ENCODE data around the gene DAB1.

Gene DAB1

DNA sequence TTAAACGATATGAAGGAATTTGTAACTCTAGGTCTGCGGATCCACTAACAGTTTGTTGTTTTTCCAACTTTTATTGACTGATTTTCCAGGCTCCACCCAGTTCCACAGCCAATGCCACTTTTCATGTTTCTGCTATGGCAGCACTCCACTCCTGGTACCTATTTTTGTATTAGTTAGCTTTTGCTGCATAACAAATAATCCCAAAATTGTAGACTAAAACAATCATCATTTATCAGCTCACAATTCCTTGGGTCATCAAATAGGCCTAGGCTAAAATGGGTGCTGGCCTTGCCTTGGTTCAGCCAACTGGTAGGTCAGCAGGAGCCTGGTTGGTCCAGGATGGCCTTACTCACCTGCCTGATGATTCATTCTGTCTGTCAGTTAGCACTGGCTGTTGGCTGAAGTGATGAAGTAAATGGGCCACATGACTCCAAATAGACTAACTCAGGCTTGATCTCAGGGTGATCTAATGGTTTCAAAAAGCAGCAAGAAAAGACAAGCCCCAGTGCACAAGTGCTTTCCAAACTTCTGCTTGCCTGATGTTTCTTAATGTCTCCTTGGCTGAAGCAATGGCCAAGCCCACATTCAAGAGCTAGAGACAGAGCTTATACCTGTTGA lies 454.9 kb downstream of the DAB1 start:
- Histone ChIP-seq H3K79me2 (no peaks in the 10 kb centered on the region), H3K4me2 (ENCODE audit: low read length) (no peak overlapping the region), H3K4me1 (no peaks in the 10 kb centered on the region), H2AFZ (no peak overlapping the region), H3K27me3 (ENCODE audit: control insufficient read depth, insufficient read depth, low read length) (no peaks in the 10 kb centered on the region), H3K9ac (no peak overlapping the region), H3K4me3 (ENCODE audit: low read depth, low read length) (no peak overlapping the region), H3K36me3 (ENCODE audit: control insufficient read depth, insufficient read depth, low read length) (no peaks in the 10 kb centered on the region), H3K9me3 (ENCODE audit: control insufficient read depth, low read length) (no peaks in the 10 kb centered on the region), H3K27ac (no peak overlapping the region)
- TF ChIP-seq, protein P1, sequence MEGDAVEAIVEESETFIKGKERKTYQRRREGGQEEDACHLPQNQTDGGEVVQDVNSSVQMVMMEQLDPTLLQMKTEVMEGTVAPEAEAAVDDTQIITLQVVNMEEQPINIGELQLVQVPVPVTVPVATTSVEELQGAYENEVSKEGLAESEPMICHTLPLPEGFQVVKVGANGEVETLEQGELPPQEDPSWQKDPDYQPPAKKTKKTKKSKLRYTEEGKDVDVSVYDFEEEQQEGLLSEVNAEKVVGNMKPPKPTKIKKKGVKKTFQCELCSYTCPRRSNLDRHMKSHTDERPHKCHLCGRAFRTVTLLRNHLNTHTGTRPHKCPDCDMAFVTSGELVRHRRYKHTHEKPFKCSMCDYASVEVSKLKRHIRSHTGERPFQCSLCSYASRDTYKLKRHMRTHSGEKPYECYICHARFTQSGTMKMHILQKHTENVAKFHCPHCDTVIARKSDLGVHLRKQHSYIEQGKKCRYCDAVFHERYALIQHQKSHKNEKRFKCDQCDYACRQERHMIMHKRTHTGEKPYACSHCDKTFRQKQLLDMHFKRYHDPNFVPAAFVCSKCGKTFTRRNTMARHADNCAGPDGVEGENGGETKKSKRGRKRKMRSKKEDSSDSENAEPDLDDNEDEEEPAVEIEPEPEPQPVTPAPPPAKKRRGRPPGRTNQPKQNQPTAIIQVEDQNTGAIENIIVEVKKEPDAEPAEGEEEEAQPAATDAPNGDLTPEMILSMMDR (IDR thresholded peaks at IDR 0.05): no peak

DNA sequence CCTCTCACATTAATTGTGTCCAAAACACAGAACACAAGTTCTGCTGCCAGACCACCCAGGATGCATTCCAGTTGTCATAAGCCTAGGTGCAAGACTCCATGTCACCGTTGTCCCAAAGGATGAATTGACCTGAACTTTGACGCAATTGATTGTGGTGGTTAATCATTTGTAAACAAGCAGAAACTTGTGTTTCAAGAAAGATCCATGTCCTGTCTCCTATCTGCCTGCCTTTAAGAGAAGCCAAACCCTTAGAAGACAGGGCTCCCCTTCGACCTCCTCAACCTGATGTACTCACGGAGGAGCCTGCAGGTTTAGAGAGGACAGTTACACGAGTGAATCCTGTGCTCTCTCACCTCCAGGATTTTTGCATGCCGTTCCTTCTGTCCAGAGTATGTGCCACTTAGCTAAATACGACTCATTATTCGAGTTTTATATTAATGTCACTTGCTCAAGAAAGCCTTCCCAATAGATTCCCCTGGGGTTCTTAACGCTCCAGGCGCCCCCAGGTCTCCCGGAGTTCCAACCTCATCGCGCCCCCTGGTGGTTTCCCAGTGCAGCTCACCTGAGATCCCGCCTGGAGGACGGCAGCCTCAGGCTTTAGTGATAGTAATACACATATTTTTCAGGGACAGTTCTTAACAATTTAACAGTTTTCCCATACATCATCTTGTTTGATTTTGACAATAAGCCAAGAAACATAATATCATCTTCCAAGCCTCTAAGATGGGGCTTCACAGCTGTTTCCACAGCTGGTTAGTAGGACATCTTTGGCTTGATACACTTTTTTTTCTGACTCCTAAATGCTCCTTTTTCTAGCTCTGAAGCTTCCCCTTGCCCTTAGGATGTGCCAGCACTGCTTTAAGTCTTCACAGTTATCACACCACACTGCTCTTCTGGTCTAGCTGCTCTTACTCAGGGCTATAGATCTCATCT lies 455.7 kb downstream of the DAB1 start:
- TF ChIP-seq, protein P1 (IDR thresholded peaks at IDR 0.05): no peak
- no peaks in the 10 kb centered on the region for H3K79me2 ChIP-seq
- H3K36me3 ChIP-seq (ENCODE audit: control insufficient read depth, insufficient read depth, low read length): no peaks in the 10 kb centered on the region
- H2AFZ ChIP-seq: no peak overlapping the region
- H3K4me2 ChIP-seq (ENCODE audit: low read length): no peak overlapping the region
- H3K27ac ChIP-seq: no peak overlapping the region
- H3K4me3 ChIP-seq (ENCODE audit: low read depth, low read length): no peak overlapping the region
- H3K9ac ChIP-seq: no peak overlapping the region
- H3K27me3 ChIP-seq (ENCODE audit: control insufficient read depth, insufficient read depth, low read length): no peaks in the 10 kb centered on the region
- no peaks in the 10 kb centered on the region for H3K4me1 ChIP-seq
- no peaks in the 10 kb centered on the region for H3K9me3 ChIP-seq (ENCODE audit: control insufficient read depth, low read length)

DNA sequence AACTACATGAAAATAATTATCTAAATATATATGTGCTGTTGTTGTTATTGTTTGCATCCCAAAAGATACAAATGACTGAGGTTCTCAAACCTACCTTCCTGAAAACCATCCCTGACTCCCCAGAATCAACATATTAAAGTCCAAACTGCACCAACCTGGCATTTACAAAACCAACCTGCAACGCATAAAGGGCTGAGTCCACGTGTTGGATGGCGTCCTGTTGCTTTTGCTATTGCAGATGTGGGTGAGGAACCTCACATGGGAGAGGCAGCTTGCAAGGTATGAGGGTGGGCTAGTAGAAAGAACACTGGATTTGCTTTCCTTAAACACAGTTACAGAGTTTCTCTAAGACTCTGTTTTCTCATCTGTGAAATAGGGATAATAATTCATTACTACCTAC lies 456.5 kb downstream of the DAB1 start:
- no peaks in the 10 kb centered on the region for H3K9me3 ChIP-seq (ENCODE audit: control insufficient read depth, low read length)
- no peaks in the 10 kb centered on the region for H3K79me2 ChIP-seq
- H3K27ac ChIP-seq: no peak overlapping the region
- no peaks in the 10 kb centered on the region for H3K4me1 ChIP-seq
- H3K4me2 ChIP-seq (ENCODE audit: low read length): no peak overlapping the region
- H3K9ac ChIP-seq: no peak overlapping the region
- no peak overlapping the region for H2AFZ ChIP-seq
- TF ChIP-seq, protein P1 (IDR thresholded peaks at IDR 0.05): no peak
- no peaks in the 10 kb centered on the region for H3K27me3 ChIP-seq (ENCODE audit: control insufficient read depth, insufficient read depth, low read length)
- no peak overlapping the region for H3K4me3 ChIP-seq (ENCODE audit: low read depth, low read length)
- H3K36me3 ChIP-seq (ENCODE audit: control insufficient read depth, insufficient read depth, low read length): no peaks in the 10 kb centered on the region

DNA sequence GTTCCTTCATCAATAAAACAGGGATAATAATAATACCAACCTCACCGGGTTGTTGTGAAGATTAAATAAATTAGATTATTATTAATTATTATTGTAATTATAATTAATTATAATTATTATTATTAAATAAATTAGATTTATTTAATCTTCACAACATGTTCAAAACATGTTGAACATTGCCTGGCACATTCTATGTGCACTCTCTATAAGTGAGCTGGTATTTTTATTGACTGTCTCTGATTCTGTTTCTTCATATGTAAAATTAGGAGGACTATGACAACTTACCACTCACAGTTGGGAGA lies 457.2 kb downstream of the DAB1 start:
- Histone ChIP-seq H2AFZ (no peak overlapping the region), H3K27ac (no peak overlapping the region), H3K9me3 (ENCODE audit: control insufficient read depth, low read length) (no peaks in the 10 kb centered on the region), H3K4me2 (ENCODE audit: low read length) (no peak overlapping the region), H3K79me2 (no peaks in the 10 kb centered on the region), H3K4me1 (no peaks in the 10 kb centered on the region), H3K9ac (no peak overlapping the region), H3K36me3 (ENCODE audit: control insufficient read depth, insufficient read depth, low read length) (no peaks in the 10 kb centered on the region), H3K4me3 (ENCODE audit: low read depth, low read length) (no peak overlapping the region), H3K27me3 (ENCODE audit: control insufficient read depth, insufficient read depth, low read length) (no peaks in the 10 kb centered on the region)
- TF ChIP-seq, protein P1 (IDR thresholded peaks at IDR 0.05): no peak
